Fibroblast of the aortic adventitia (primary cell): Measurements from ENCODE around the gene CXCL10. TPM values are rescaled to one million over a fixed set of nuclear protein-coding genes. Genes with fewer than 3 reads are reported as not detected.
"Not testable (repeated sequence)": the region's sequence is repeated elsewhere in the genome, so short reads cannot be mapped to it uniquely, and the experiment has no call there.

Experiments
- DNase-seq: peaks from one replicate; pipeline ENCODE4 v3.0.0-alpha.2; 2010; ENCODE audit warnings: low read depth
- H3K4me3 ChIP-seq: 2 replicates; pipeline ENCODE4 v1.5.1; 2011; ENCODE audit warnings: low read depth, mild to moderate bottlenecking, control low read depth, low read length, moderate library complexity
- CTCF ChIP-seq: IDR thresholded peaks from 2 replicates; pipeline ENCODE4 v1.5.1; 2011; ENCODE audit warnings: mild to moderate bottlenecking, low read length, control low read depth, inconsistent platforms; ENCODE audit not compliant: insufficient read depth
- total RNA-seq: library from RNA; depleted of rRNA; stranded (reverse); fragments of >200 nt; gene quantifications from 2 replicates; pipeline ENCODE4 v1.2.3, GENCODE V29; 2012; ENCODE audit warnings: low replicate concordance

Gene CXCL10
- total RNA-seq, 1 donor = not detected

- no peak for DNase-seq
- TF ChIP-seq CTCF = no peak
- no peak overlapping the region for H3K4me3 ChIP-seq
These were observed 21.1 kb downstream of the CXCL10 start for GRCh38 chr4:76002176-76002575.

- no peak for DNase-seq
- TF ChIP-seq CTCF = no peak
These were observed 21.6 kb downstream of the CXCL10 start for GRCh38 chr4:76001700-76002099.

GRCh38 chr4:76000279-76000678 lies 23.0 kb downstream of the CXCL10 start:
- no peak overlapping the region for H3K4me3 ChIP-seq
- no peak for TF ChIP-seq CTCF
- DNase-seq = no peak

More at GRCh38 chr4:76001700-76002099, 21.6 kb downstream of the CXCL10 start:
- no peak overlapping the region for H3K4me3 ChIP-seq

GRCh38 chr4:75998525-75999147 lies 24.7 kb downstream of the CXCL10 start:
- not testable (repeated sequence) for DNase-seq, H3K4me3 ChIP-seq

- no peak overlapping the region for H3K4me3 ChIP-seq
- no peak for TF ChIP-seq CTCF
- no peak for DNase-seq
These were observed 25.4 kb downstream of the CXCL10 start for GRCh38 chr4:75997946-75998345.

GRCh38 chr4:75997081-75997480 lies 26.2 kb downstream of the CXCL10 start:
- no peak for DNase-seq
- TF ChIP-seq CTCF = no peak
- H3K4me3 ChIP-seq = no peak overlapping the region

GRCh38 chr4:75995727-75996126 lies 27.6 kb downstream of the CXCL10 start:
- DNase-seq = peak; percentile 79
- no peak overlapping the region for H3K4me3 ChIP-seq
- TF ChIP-seq CTCF = peak; percentile 53
